ENCODE results near the gene BANF2. TPM values are rescaled to one million over a fixed set of nuclear protein-coding genes. Genes with fewer than 3 reads are reported as not detected.

The BANF2 gene
- polyA plus RNA-seq, 1 donor from 2014 or later: not detected

DNA sequence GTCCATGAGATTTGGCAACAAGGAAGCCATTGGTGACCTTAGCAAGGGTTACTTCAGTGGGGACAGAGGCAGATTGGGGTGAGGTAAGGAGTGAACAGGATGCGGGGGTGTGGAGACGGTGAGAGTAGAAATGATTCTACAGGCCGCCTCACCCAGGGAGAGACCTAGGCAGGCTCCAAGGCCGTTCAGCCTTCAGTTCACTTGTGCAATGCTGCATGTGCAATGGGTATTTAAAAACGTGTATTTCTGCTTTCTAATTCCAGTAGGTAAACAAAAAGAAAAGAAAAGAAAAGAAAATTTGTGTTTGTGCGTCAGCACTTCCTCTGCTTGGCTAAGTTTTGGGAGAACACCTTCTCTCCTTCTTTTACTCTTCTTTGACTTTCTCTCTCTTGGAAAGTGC lies 56.8 kb downstream of the BANF2 start:
- Histone ChIP-seq H3K4me2 (ENCODE audit: low read length) (no peak overlapping the region), H2AFZ (ENCODE audit: low read depth, low read length) (no peak overlapping the region), H3K27me3 (ENCODE audit: insufficient read depth, low read depth, low read length) (no peaks in the 10 kb centered on the region), H3K9me2 (ENCODE audit: insufficient read depth, low read length) (no peaks in the 10 kb centered on the region), H3K27ac (ENCODE audit: low read length) (no peak overlapping the region), H3K9ac (ENCODE audit: low read length) (no peak overlapping the region), H3F3A (ENCODE audit: insufficient read depth, low read length, poor library complexity, severe bottlenecking) (no peaks in the 10 kb centered on the region), H3K36me3 (ENCODE audit: insufficient read depth, low read length) (no peaks in the 10 kb centered on the region), H3K9me3 (ENCODE audit: low read length) (peaks cover 10% of the 10 kb centered on the region), H3K79me2 (replicated peaks; ENCODE audit: insufficient read depth, low read length) (no peaks in the 10 kb centered on the region), H4K20me1 (ENCODE audit: insufficient read depth) (no peaks in the 10 kb centered on the region), H3K4me3 (ENCODE audit: low read length) (no peak overlapping the region)
- TF ChIP-seq, protein P1, sequence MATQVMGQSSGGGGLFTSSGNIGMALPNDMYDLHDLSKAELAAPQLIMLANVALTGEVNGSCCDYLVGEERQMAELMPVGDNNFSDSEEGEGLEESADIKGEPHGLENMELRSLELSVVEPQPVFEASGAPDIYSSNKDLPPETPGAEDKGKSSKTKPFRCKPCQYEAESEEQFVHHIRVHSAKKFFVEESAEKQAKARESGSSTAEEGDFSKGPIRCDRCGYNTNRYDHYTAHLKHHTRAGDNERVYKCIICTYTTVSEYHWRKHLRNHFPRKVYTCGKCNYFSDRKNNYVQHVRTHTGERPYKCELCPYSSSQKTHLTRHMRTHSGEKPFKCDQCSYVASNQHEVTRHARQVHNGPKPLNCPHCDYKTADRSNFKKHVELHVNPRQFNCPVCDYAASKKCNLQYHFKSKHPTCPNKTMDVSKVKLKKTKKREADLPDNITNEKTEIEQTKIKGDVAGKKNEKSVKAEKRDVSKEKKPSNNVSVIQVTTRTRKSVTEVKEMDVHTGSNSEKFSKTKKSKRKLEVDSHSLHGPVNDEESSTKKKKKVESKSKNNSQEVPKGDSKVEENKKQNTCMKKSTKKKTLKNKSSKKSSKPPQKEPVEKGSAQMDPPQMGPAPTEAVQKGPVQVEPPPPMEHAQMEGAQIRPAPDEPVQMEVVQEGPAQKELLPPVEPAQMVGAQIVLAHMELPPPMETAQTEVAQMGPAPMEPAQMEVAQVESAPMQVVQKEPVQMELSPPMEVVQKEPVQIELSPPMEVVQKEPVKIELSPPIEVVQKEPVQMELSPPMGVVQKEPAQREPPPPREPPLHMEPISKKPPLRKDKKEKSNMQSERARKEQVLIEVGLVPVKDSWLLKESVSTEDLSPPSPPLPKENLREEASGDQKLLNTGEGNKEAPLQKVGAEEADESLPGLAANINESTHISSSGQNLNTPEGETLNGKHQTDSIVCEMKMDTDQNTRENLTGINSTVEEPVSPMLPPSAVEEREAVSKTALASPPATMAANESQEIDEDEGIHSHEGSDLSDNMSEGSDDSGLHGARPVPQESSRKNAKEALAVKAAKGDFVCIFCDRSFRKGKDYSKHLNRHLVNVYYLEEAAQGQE (IDR thresholded peaks at IDR 0.05; ENCODE audit: borderline replicate concordance): no peak
- TF ChIP-seq, protein P2, sequence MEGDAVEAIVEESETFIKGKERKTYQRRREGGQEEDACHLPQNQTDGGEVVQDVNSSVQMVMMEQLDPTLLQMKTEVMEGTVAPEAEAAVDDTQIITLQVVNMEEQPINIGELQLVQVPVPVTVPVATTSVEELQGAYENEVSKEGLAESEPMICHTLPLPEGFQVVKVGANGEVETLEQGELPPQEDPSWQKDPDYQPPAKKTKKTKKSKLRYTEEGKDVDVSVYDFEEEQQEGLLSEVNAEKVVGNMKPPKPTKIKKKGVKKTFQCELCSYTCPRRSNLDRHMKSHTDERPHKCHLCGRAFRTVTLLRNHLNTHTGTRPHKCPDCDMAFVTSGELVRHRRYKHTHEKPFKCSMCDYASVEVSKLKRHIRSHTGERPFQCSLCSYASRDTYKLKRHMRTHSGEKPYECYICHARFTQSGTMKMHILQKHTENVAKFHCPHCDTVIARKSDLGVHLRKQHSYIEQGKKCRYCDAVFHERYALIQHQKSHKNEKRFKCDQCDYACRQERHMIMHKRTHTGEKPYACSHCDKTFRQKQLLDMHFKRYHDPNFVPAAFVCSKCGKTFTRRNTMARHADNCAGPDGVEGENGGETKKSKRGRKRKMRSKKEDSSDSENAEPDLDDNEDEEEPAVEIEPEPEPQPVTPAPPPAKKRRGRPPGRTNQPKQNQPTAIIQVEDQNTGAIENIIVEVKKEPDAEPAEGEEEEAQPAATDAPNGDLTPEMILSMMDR (IDR thresholded peaks at IDR 0.05; ENCODE audit: poor library complexity, severe bottlenecking): no peak
- TF ChIP-seq TAF1 (IDR thresholded peaks at IDR 0.05; ENCODE audit: low read depth) (no peak), MXI1 (conservative IDR thresholded peaks at IDR 0.05; ENCODE audit: poor library complexity, severe bottlenecking) (no peak), EP300 (conservative IDR thresholded peaks at IDR 0.05; ENCODE audit: poor library complexity, severe bottlenecking) (no peak), SMC3 (conservative IDR thresholded peaks at IDR 0.05; ENCODE audit: poor library complexity) (no peak), RAD21 (conservative IDR thresholded peaks at IDR 0.05) (no peak), POLR2AphosphoS5 (IDR thresholded peaks at IDR 0.05) (no peak), EZH2 (IDR thresholded peaks at IDR 0.05; ENCODE audit: borderline replicate concordance, insufficient read depth, low read length, poor library complexity, severe bottlenecking) (no peak)

DNA sequence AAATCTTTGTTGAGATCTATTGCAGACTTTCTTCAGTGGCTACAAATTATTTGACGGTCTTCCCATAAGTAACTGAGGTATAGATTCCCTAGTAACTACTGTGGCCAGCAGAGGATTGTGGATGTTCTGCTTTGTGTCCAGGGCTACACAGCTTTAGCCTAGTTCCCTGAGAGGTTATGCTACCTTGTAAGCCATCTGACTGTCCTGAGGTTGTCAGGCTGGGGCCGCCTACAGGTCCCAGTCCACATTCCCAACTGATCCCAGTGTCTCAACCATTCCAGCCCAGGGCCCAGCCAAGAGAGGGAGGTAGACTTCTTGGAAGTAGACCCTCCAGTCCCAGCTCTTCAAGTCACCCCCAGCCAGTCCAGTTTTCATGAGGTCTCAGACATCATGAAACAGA lies 57.7 kb downstream of the BANF2 start:
- Histone ChIP-seq H4K20me1 (ENCODE audit: insufficient read depth) (no peaks in the 10 kb centered on the region), H2AFZ (ENCODE audit: low read depth, low read length) (no peak overlapping the region), H3K27ac (ENCODE audit: low read length) (no peak overlapping the region), H3K4me2 (ENCODE audit: low read length) (no peak overlapping the region), H3K36me3 (ENCODE audit: insufficient read depth, low read length) (no peaks in the 10 kb centered on the region), H3K9ac (ENCODE audit: low read length) (no peak overlapping the region), H3K9me3 (ENCODE audit: low read length) (peaks cover 10% of the 10 kb centered on the region), H3K27me3 (ENCODE audit: insufficient read depth, low read depth, low read length) (no peaks in the 10 kb centered on the region), H3K4me3 (ENCODE audit: low read length) (no peak overlapping the region), H3K79me2 (replicated peaks; ENCODE audit: insufficient read depth, low read length) (no peaks in the 10 kb centered on the region), H3F3A (ENCODE audit: insufficient read depth, low read length, poor library complexity, severe bottlenecking) (no peaks in the 10 kb centered on the region), H3K9me2 (ENCODE audit: insufficient read depth, low read length) (no peaks in the 10 kb centered on the region)
- TF ChIP-seq, protein P1 (IDR thresholded peaks at IDR 0.05; ENCODE audit: borderline replicate concordance): no peak
- TF ChIP-seq, protein P2 (IDR thresholded peaks at IDR 0.05; ENCODE audit: poor library complexity, severe bottlenecking): no peak
- TF ChIP-seq SMC3 (conservative IDR thresholded peaks at IDR 0.05; ENCODE audit: poor library complexity): no peak
- no peak for TF ChIP-seq RAD21 (conservative IDR thresholded peaks at IDR 0.05)
- no peak for TF ChIP-seq MXI1 (conservative IDR thresholded peaks at IDR 0.05; ENCODE audit: poor library complexity, severe bottlenecking)
- no peak for TF ChIP-seq EP300 (conservative IDR thresholded peaks at IDR 0.05; ENCODE audit: poor library complexity, severe bottlenecking)
- no peak for TF ChIP-seq POLR2AphosphoS5 (IDR thresholded peaks at IDR 0.05)
- no peak for TF ChIP-seq EZH2 (IDR thresholded peaks at IDR 0.05; ENCODE audit: borderline replicate concordance, insufficient read depth, low read length, poor library complexity, severe bottlenecking)
- no peak for TF ChIP-seq TAF1 (IDR thresholded peaks at IDR 0.05; ENCODE audit: low read depth)

Measured in neural cell (in vitro differentiated cells).